IMR-90 (cell line): ENCODE measurements around the gene NDST1. TPM values are rescaled to one million over a fixed set of nuclear protein-coding genes. Genes with fewer than 3 reads are reported as not detected.

Experiments
- ATAC-seq: fragments of 200-7000 bp; cut with Tn5 transposase; 2 replicates; pipeline ENCODE4 v1.9.1; 2020; ENCODE audit warnings: low read depth, mild to moderate bottlenecking, moderate library complexity
- BruUV-seq: library from RNA; stranded (reverse); fragments of 400-500 nt; replicated peaks from 2 replicates; lab custom pipeline; 2021; lab: Mats Ljungman, UMichigan
- CTCF ChIA-PET: fragments of 300-600 bp; formaldehyde crosslinking; extraction: SDS; loops from one replicate; lab custom pipeline; 2021; ENCODE audit warnings: antibody characterized with exemption; lab: Yijun Ruan, JAX
- POLR2A ChIA-PET: fragments of 300-600 bp; sonication (Branson Sonifier 250); formaldehyde crosslinking; loops from one replicate; lab custom pipeline; 2022; ENCODE audit warnings: antibody characterized with exemption; ENCODE audit not compliant: unreplicated experiment; lab: Charles Lee
- DNase-seq: peaks from one replicate; pipeline ENCODE4 v3.0.0; 2013
- H2AFZ ChIP-seq: replicated peaks from 2 replicates; pipeline ENCODE3; 2013; ENCODE audit warnings: low read length, mild to moderate bottlenecking; ENCODE audit not compliant: poor library complexity
- H2AK5ac ChIP-seq: 2 replicates; pipeline ENCODE4 v1.6.1; 2013; ENCODE audit warnings: low read depth, low read length, inconsistent platforms
- H2AK9ac ChIP-seq: replicated peaks from 2 replicates; pipeline ENCODE3; 2013; ENCODE audit warnings: mild to moderate bottlenecking, low read depth, low read length, moderate library complexity; ENCODE audit not compliant: poor library complexity
- H2BK120ac ChIP-seq: 2 replicates; pipeline ENCODE4 v1.6.1; 2013; ENCODE audit warnings: low read depth, low read length, inconsistent platforms
- H2BK15ac ChIP-seq: 3 replicates; pipeline ENCODE4 v1.6.1; 2013; ENCODE audit warnings: low read depth, low read length, inconsistent platforms
- H2BK20ac ChIP-seq: 2 replicates; pipeline ENCODE4 v1.6.1; 2013; ENCODE audit warnings: low read depth, mild to moderate bottlenecking, inconsistent platforms, low read length, moderate library complexity
- H2BK5ac ChIP-seq: 2 replicates; pipeline ENCODE4 v1.6.1; 2013; ENCODE audit warnings: mild to moderate bottlenecking, low read depth, low read length, inconsistent platforms; ENCODE audit not compliant: poor library complexity, severe bottlenecking
- H3K14ac ChIP-seq: replicated peaks from 2 replicates; pipeline ENCODE4 v1.6.1; 2013; ENCODE audit warnings: low read depth, low read length, inconsistent platforms
- H3K18ac ChIP-seq: 2 replicates; pipeline ENCODE4 v1.6.1; 2013; ENCODE audit warnings: low read depth, low read length, control low read depth
- H3K23ac ChIP-seq: 2 replicates; pipeline ENCODE4 v1.6.1; 2013; ENCODE audit warnings: low read depth, low read length, inconsistent platforms
- H3K27ac ChIP-seq: 2 replicates; pipeline ENCODE4 v1.5.1; 2013; ENCODE audit warnings: mild to moderate bottlenecking, control low read depth, low read length; ENCODE audit not compliant: insufficient read depth
- H3K27me3 ChIP-seq: 2 replicates; pipeline ENCODE4 v1.6.1; 2013; ENCODE audit warnings: low read length; ENCODE audit not compliant: control insufficient read depth, insufficient read depth
- H3K36me3 ChIP-seq: 2 replicates; pipeline ENCODE4 v1.6.1; 2013; ENCODE audit warnings: low read length, mixed read lengths; ENCODE audit not compliant: control insufficient read depth, insufficient read depth
- H3K4ac ChIP-seq: 2 replicates; pipeline ENCODE4 v1.6.1; 2013; ENCODE audit warnings: low read depth, low read length, inconsistent platforms
- H3K4me1 ChIP-seq: 2 replicates; pipeline ENCODE4 v1.6.1; 2013; ENCODE audit warnings: low read length, mixed read lengths; ENCODE audit not compliant: control insufficient read depth, insufficient read depth
- H3K4me2 ChIP-seq: 2 replicates; pipeline ENCODE4 v1.6.1; 2013; ENCODE audit warnings: low read depth, mild to moderate bottlenecking, control low read depth, low read length, moderate library complexity
- H3K4me3 ChIP-seq: 2 replicates; pipeline ENCODE4 v1.5.1; 2013; ENCODE audit warnings: low read depth, mild to moderate bottlenecking, control low read depth, low read length, moderate library complexity; ENCODE audit not compliant: insufficient read depth
- H3K56ac ChIP-seq: 2 replicates; pipeline ENCODE4 v1.6.1; 2013; ENCODE audit warnings: low read length, inconsistent platforms; ENCODE audit not compliant: insufficient read depth; ENCODE audit errors: extremely low read depth
- H3K79me1 ChIP-seq, 2 experiments: 2 replicates each; pipeline ENCODE4 v1.6.1; 2013; ENCODE audit warnings: low read length in 2 of 2, inconsistent platforms in 1 of 2, low read depth in 1 of 2
- H3K9ac ChIP-seq: 2 replicates; pipeline ENCODE4 v1.6.1; 2013; ENCODE audit warnings: low read depth, low read length, control low read depth
- H3K9me1 ChIP-seq: 2 replicates; pipeline ENCODE4 v1.6.1; 2013; ENCODE audit warnings: low read length, inconsistent platforms; ENCODE audit not compliant: insufficient read depth
- H3K9me3 ChIP-seq: 2 replicates; pipeline ENCODE4 v1.6.1; 2013; ENCODE audit warnings: low read length; ENCODE audit not compliant: control insufficient read depth, insufficient read depth
- H4K20me1 ChIP-seq: 2 replicates; pipeline ENCODE4 v1.6.1; 2013; ENCODE audit warnings: low read length, inconsistent platforms; ENCODE audit not compliant: insufficient read depth
- H4K5ac ChIP-seq: 2 replicates; pipeline ENCODE4 v1.6.1; 2013; ENCODE audit warnings: mild to moderate bottlenecking, low read depth, low read length, control low read depth
- H4K8ac ChIP-seq, 2 experiments: 2 replicates each; pipeline ENCODE4 v1.6.1; 2013; ENCODE audit warnings: low read depth in 2 of 2, low read length in 2 of 2, control low read depth in 1 of 2, inconsistent platforms in 1 of 2
- H4K91ac ChIP-seq: 2 replicates; pipeline ENCODE4 v1.6.1; 2013; ENCODE audit warnings: low read depth, low read length, inconsistent platforms; ENCODE audit not compliant: insufficient read depth
- MAFK ChIP-seq: IDR thresholded peaks from 2 replicates; pipeline ENCODE4 v1.6.1; 2012; ENCODE audit warnings: low read depth, low read length, improper control_type of control experiment
- MAZ ChIP-seq: IDR thresholded peaks from 2 replicates; pipeline ENCODE4 v1.6.1; 2012; ENCODE audit warnings: low read depth, mild to moderate bottlenecking, low read length, improper control_type of control experiment, moderate library complexity, borderline replicate concordance
- NFE2L2 ChIP-seq: fragments of 150-350 bp; IDR thresholded peaks from 2 replicates; pipeline ENCODE4 v1.6.1; 2016; ENCODE audit warnings: low read depth, mild to moderate bottlenecking, low read length
- RAD21 ChIP-seq: IDR thresholded peaks from 2 replicates; pipeline ENCODE4 v1.6.1; 2012; ENCODE audit warnings: low read length, improper control_type of control experiment
- USF2 ChIP-seq: fragments of 150-350 bp; IDR thresholded peaks from 2 replicates; pipeline ENCODE4 v1.6.1; 2017; ENCODE audit warnings: mild to moderate bottlenecking, antibody characterized with exemption, low read length, low read depth
- WGBS, 2 experiments: methylation state at CpG; one replicate each; pipeline versions ENCODE4 v1.1.5 to v1.1.7; 2013; ENCODE audit warnings: missing lambda C conversion rate in 2 of 2; ENCODE audit not compliant: insufficient read length in 1 of 2; ENCODE audit errors: extremely low coverage in 2 of 2; 5-methylcytosine and 5-hydroxymethylcytosine counted together
- dilution Hi-C: fragments of 300-500 bp; cut with HindIII; formaldehyde crosslinking; loops from one replicate; pipeline ENCODE4 v1.14.3; 2018; ENCODE audit warnings: low sequenced_read_pairs; ENCODE audit not compliant: unreplicated experiment
- in situ Hi-C: fragments of 300-500 bp; cut with MboI; formaldehyde crosslinking; loops from 3 replicates; pipeline ENCODE4 v1.14.3; 2019; ENCODE audit warnings: low sequenced_read_pairs, inconsistent platforms, mixed read lengths
- intact Hi-C: fragments of 100-400 bp; cut with micrococcal nuclease; formaldehyde crosslinking; loops from 2 replicates; pipeline ENCODE4 v1.10.0; 2022
- polyA plus RNA-seq, 3 experiments: library from polyadenylated mRNA; depleted of rRNA; stranded (reverse); fragments of >200 nt; gene quantifications; 2 replicates each; pipeline ENCODE4 v1.2.3, GENCODE V29; 2012; ENCODE audit warnings: low replicate concordance in 1 of 3
- total RNA-seq: library from RNA; depleted of rRNA; stranded (reverse); fragments of >200 nt; gene quantifications from 2 replicates; pipeline ENCODE4 v1.2.3, GENCODE V29; 2012
- TF ChIP-seq, protein P1 (sequence below): conservative IDR thresholded peaks from 2 replicates; pipeline ENCODE4 v1.5.1; 2012; ENCODE audit warnings: mild to moderate bottlenecking, low read depth, low read length, improper control_type of control experiment

The NDST1 gene
- total and polyA plus RNA-seq, 2 of the 4 experiments (the other 2 are of a cell fraction), result 30.5 to 80.4 TPM

DNA sequence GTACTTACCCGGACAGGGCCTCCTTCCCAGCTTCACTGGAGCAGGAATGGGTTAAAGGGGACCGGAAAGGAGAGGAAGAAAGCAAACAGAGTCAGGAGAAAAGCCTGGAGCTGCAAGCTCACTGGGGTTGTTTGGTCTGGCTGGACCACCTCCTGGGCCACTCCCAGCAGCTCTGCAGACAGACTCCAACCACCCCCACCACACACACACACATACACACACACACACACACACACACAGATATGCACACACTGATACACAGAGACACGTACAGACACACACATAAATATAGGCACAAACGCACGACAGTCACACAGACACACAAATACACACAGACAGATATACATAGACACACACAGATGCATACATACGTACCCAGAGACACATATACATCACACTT is 97.6 kb downstream of the NDST1 start:
- H4K20me1 ChIP-seq, result no peaks in the 10 kb centered on the region
- no peak overlapping the region for H3K18ac ChIP-seq
- no peak overlapping the region for H3K14ac ChIP-seq
- no peak overlapping the region for H3K4me2 ChIP-seq
- intact Hi-C loops (no loop called here), in situ Hi-C loops (no loop called here), dilution Hi-C loops (no loop called here)
- H2BK5ac ChIP-seq, result no peak overlapping the region
- H3K4me3 ChIP-seq, result no peak overlapping the region
- H3K27me3 ChIP-seq, result peaks cover 3% of the 10 kb centered on the region; the same call in 1 of the 2 replicates
- H3K79me1 ChIP-seq, result no peaks in the 10 kb centered on the region
- no peak overlapping the region for H2BK15ac ChIP-seq
- no peak overlapping the region for H2AK9ac ChIP-seq
- H3K4me1 ChIP-seq, result peaks cover 2% of the 10 kb centered on the region; the same call in 1 of the 2 replicates
- H3K56ac ChIP-seq, result no peak overlapping the region
- H2BK120ac ChIP-seq, result no peak overlapping the region
- H4K91ac ChIP-seq, result no peak overlapping the region
- no peak overlapping the region for H2AFZ ChIP-seq
- POLR2A ChIA-PET, result no interaction called here
- TF ChIP-seq USF2 (no peak), MAZ (no peak), NFE2L2 (no peak), MAFK (no peak), RAD21 (no peak)
- TF ChIP-seq, protein P1, sequence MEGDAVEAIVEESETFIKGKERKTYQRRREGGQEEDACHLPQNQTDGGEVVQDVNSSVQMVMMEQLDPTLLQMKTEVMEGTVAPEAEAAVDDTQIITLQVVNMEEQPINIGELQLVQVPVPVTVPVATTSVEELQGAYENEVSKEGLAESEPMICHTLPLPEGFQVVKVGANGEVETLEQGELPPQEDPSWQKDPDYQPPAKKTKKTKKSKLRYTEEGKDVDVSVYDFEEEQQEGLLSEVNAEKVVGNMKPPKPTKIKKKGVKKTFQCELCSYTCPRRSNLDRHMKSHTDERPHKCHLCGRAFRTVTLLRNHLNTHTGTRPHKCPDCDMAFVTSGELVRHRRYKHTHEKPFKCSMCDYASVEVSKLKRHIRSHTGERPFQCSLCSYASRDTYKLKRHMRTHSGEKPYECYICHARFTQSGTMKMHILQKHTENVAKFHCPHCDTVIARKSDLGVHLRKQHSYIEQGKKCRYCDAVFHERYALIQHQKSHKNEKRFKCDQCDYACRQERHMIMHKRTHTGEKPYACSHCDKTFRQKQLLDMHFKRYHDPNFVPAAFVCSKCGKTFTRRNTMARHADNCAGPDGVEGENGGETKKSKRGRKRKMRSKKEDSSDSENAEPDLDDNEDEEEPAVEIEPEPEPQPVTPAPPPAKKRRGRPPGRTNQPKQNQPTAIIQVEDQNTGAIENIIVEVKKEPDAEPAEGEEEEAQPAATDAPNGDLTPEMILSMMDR, result no peak
- 60% methylated on average over 4 of the region's 6 CpGs; no CpG with 5 or more reads in 1 of the 2 experiments for WGBS, 2 experiments
- no peak overlapping the region for H3K23ac ChIP-seq
- H3K27ac ChIP-seq, result no peak overlapping the region
- no TSS peak for BruUV-seq
- H2AK5ac ChIP-seq, result peak overlapping the region; percentile 27; the same call in 1 of the 2 replicates
- H3K9ac ChIP-seq, result no peak overlapping the region
- DNase-seq, result no peak
- no peaks in the 10 kb centered on the region for H3K36me3 ChIP-seq
- H3K9me3 ChIP-seq, result no peaks in the 10 kb centered on the region
- CTCF ChIA-PET, result no interaction called here
- no peaks in the 10 kb centered on the region for H3K9me1 ChIP-seq
- H4K5ac ChIP-seq, result no peak overlapping the region
- H2BK20ac ChIP-seq, result peak overlapping the region; percentile 34; the same call in 1 of the 2 replicates
- no peak overlapping the region for H3K4ac ChIP-seq
- H4K8ac ChIP-seq, result no peak overlapping the region
- ATAC-seq, result peak; percentile 19; the same call in 1 of the 2 replicates
